PC-3 (cell line): ENCODE data around the gene BLOC1S1. TPM values are rescaled to one million over a fixed set of nuclear protein-coding genes. Genes with fewer than 3 reads are reported as not detected.

Source experiments
- ATAC-seq: fragments of 200-7000 bp; cut with Tn5 transposase; 2 replicates; pipeline ENCODE4 v1.9.1; 2020; ENCODE audit warnings: mild to moderate bottlenecking, moderate library complexity
- BruUV-seq: library from RNA; stranded (reverse); fragments of 400-500 nt; replicated peaks from 2 replicates; lab custom pipeline; 2021; lab: Mats Ljungman, UMichigan
- CTCF ChIA-PET: fragments of 300-600 bp; sonication (Branson Sonifier 250); formaldehyde crosslinking; loops from one replicate; lab custom pipeline; 2022; ENCODE audit warnings: antibody characterized with exemption; lab: Charles Lee
- POLR2A ChIA-PET: fragments of 300-600 bp; sonication (Branson Sonifier 250); formaldehyde crosslinking; loops from one replicate; lab custom pipeline; 2022; ENCODE audit warnings: antibody characterized with exemption; ENCODE audit not compliant: unreplicated experiment; lab: Charles Lee
- DNase-seq: peaks from one replicate; pipeline ENCODE4 v3.0.0-alpha.2; 2015
- H2AFZ ChIP-seq: fragments of 300-600 bp; sonication (generic); 2 replicates; pipeline ENCODE4 v1.6.0; 2016; ENCODE audit warnings: antibody characterized with exemption, low read length
- H3F3A ChIP-seq: fragments of 300-600 bp; sonication (generic); one replicate; pipeline ENCODE4 v1.6.0; 2017; ENCODE audit warnings: antibody characterized with exemption, low read length, control low read depth, mild to moderate bottlenecking; ENCODE audit not compliant: unreplicated experiment
- H3K27ac ChIP-seq: fragments of 300-600 bp; sonication (generic); 2 replicates; pipeline ENCODE4 v1.5.1; 2016; ENCODE audit warnings: mild to moderate bottlenecking, low read length
- H3K27me3 ChIP-seq: fragments of 300-600 bp; sonication (generic); 2 replicates; pipeline ENCODE4 v1.6.1; 2016; ENCODE audit warnings: low read length, mixed read lengths
- H3K36me3 ChIP-seq: fragments of 300-600 bp; sonication (generic); 2 replicates; pipeline ENCODE4 v1.6.1; 2016; ENCODE audit warnings: low read depth, mixed run types, low read length, mixed read lengths
- H3K4me1 ChIP-seq: fragments of 300-600 bp; sonication (generic); 2 replicates; pipeline ENCODE4 v1.5.1; 2016; ENCODE audit warnings: low read length; ENCODE audit not compliant: insufficient read depth
- H3K4me2 ChIP-seq: fragments of 300-600 bp; sonication (generic); 2 replicates; pipeline ENCODE4 v1.6.0; 2016; ENCODE audit warnings: low read length
- H3K4me3 ChIP-seq: fragments of 300-600 bp; sonication (generic); 2 replicates; pipeline ENCODE4 v1.5.1; 2016; ENCODE audit warnings: mild to moderate bottlenecking, low read length, mixed read lengths
- H3K79me2 ChIP-seq: fragments of 300-600 bp; sonication (generic); 2 replicates; pipeline ENCODE4 v1.6.1; 2017; ENCODE audit warnings: low read length, mixed read lengths
- H3K9ac ChIP-seq: fragments of 300-600 bp; sonication (generic); 2 replicates; pipeline ENCODE4 v1.6.0; 2016; ENCODE audit warnings: mild to moderate bottlenecking, low read length
- H3K9me2 ChIP-seq: fragments of 300-600 bp; sonication (generic); replicated peaks from 2 replicates; pipeline ENCODE4 v1.6.1; 2016; ENCODE audit warnings: mixed run types, low read length, mixed read lengths
- H3K9me3 ChIP-seq: fragments of 300-600 bp; sonication (generic); 2 replicates; pipeline ENCODE4 v1.6.1; 2016; ENCODE audit warnings: low read length, mixed read lengths
- H4K20me1 ChIP-seq: fragments of 300-600 bp; sonication (generic); 2 replicates; pipeline ENCODE4 v1.6.1; 2016; ENCODE audit warnings: low read length, mixed read lengths
- EZH2 ChIP-seq: fragments of 300-600 bp; sonication (generic); IDR thresholded peaks from one replicate; pipeline ENCODE4 v1.6.1; 2017; ENCODE audit warnings: antibody characterized with exemption, mild to moderate bottlenecking, low read length; ENCODE audit not compliant: unreplicated experiment
- EZH2phosphoT487 ChIP-seq: fragments of 300-600 bp; sonication (generic); IDR thresholded peaks from 2 replicates; pipeline ENCODE4 v1.6.1; 2018; ENCODE audit warnings: mild to moderate bottlenecking, antibody characterized with exemption, low read length, borderline replicate concordance
- intact Hi-C: fragments of 100-400 bp; cut with micrococcal nuclease; formaldehyde crosslinking; loops from 2 replicates; pipeline ENCODE4 v1.9.0; 2023
- total RNA-seq: library from RNA; depleted of rRNA; stranded (reverse); fragments of >200 nt; gene quantifications from 2 replicates; pipeline ENCODE4 v1.2.3, GENCODE V29; 2014
- TF ChIP-seq, protein P1 (sequence below): fragments of 300-600 bp; sonication (generic); conservative IDR thresholded peaks from 2 replicates; pipeline ENCODE4 v1.5.1; 2017; ENCODE audit warnings: antibody characterized with exemption, low read depth, mild to moderate bottlenecking, low read length

The BLOC1S1 gene
- total RNA-seq, 1 experiment from 2014 or later, result 90.8 TPM

DNA sequence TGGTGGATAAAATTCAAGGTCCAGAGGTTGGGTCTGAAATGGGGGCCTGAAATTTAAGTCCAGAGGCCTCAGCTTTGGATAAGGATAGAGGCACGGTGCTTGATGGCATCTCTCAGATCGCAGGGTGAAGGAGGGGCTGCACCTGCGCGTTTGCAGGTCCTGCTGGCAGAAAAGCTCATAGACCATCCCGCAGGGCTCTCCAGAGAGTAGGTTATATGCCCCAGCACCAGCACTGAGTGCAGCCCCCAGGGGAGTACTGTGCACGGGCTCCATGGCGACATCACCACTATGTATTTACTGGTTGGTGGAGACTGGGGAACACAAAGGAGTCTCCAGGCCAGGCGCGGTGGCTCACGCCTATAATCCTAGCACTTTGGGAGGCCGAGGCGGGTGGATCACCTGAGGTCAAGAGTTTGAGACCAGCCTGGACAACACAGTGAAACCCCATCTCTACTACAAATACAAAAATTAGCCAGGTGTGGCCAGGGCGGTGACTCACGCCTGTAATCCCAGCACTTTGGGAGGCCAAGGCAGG is 17.2 kb downstream of the BLOC1S1 start:
- no peaks in the 10 kb centered on the region for H3K9me3 ChIP-seq
- H4K20me1 ChIP-seq, result no peaks in the 10 kb centered on the region
- DNase-seq (no peak), ATAC-seq (no peak)
- peaks cover 19% of the 10 kb centered on the region for H3K79me2 ChIP-seq
- TF ChIP-seq EZH2phosphoT487, result no peak
- no peak for TF ChIP-seq EZH2
- TF ChIP-seq, protein P1, sequence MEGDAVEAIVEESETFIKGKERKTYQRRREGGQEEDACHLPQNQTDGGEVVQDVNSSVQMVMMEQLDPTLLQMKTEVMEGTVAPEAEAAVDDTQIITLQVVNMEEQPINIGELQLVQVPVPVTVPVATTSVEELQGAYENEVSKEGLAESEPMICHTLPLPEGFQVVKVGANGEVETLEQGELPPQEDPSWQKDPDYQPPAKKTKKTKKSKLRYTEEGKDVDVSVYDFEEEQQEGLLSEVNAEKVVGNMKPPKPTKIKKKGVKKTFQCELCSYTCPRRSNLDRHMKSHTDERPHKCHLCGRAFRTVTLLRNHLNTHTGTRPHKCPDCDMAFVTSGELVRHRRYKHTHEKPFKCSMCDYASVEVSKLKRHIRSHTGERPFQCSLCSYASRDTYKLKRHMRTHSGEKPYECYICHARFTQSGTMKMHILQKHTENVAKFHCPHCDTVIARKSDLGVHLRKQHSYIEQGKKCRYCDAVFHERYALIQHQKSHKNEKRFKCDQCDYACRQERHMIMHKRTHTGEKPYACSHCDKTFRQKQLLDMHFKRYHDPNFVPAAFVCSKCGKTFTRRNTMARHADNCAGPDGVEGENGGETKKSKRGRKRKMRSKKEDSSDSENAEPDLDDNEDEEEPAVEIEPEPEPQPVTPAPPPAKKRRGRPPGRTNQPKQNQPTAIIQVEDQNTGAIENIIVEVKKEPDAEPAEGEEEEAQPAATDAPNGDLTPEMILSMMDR, result no peak
- H3K27me3 ChIP-seq, result no peaks in the 10 kb centered on the region
- no peak overlapping the region for H3K4me2 ChIP-seq
- ChIA-PET POLR2A (no interaction called here), CTCF (no interaction called here)
- no peaks in the 10 kb centered on the region for H3K9me2 ChIP-seq
- intact Hi-C loops, result no loop called here
- BruUV-seq, result no TSS peak
- H3K4me3 ChIP-seq, result no peak overlapping the region
- no peak overlapping the region for H2AFZ ChIP-seq
- no peaks in the 10 kb centered on the region; the same call in 1 of the 2 replicates for H3K36me3 ChIP-seq
- H3K27ac ChIP-seq, result no peak overlapping the region
- H3F3A ChIP-seq, result no peaks in the 10 kb centered on the region
- H3K9ac ChIP-seq, result no peak overlapping the region
- peaks cover 20% of the 10 kb centered on the region for H3K4me1 ChIP-seq

- POLR2A ChIA-PET, result no interaction called here
- BruUV-seq, result no TSS peak
- DNase-seq (no peak), ATAC-seq (no peak)
- Histone ChIP-seq H4K20me1 (no peaks in the 10 kb centered on the region), H3K9me2 (no peaks in the 10 kb centered on the region), H3F3A (no peaks in the 10 kb centered on the region), H3K4me2 (no peak overlapping the region), H3K4me1 (peaks cover 24% of the 10 kb centered on the region), H3K27me3 (no peaks in the 10 kb centered on the region), H3K36me3 (no peaks in the 10 kb centered on the region; the same call in 1 of the 2 replicates), H3K4me3 (no peak overlapping the region), H2AFZ (no peak overlapping the region), H3K79me2 (peaks cover 12% of the 10 kb centered on the region), H3K9me3 (no peaks in the 10 kb centered on the region), H3K9ac (no peak overlapping the region), H3K27ac (no peak overlapping the region)
- intact Hi-C loops, result no loop called here
- no peak for TF ChIP-seq EZH2phosphoT487
- no peak for TF ChIP-seq EZH2
- TF ChIP-seq, protein P1, result no peak
- CTCF ChIA-PET, result no interaction called here
Measured at GRCh38 chr12:55733858-55734257, 18.0 kb downstream of the BLOC1S1 start.

GRCh38 chr12:55734595-55734994 is 18.7 kb downstream of the BLOC1S1 start:
- TF ChIP-seq, protein P1, result no peak
- TF ChIP-seq EZH2 (no peak), EZH2phosphoT487 (no peak)
- H3K79me2 ChIP-seq, result peaks cover 12% of the 10 kb centered on the region
- no peaks in the 10 kb centered on the region; the same call in 1 of the 2 replicates for H3K36me3 ChIP-seq
- H2AFZ ChIP-seq, result no peak overlapping the region
- H3K27ac ChIP-seq, result no peak overlapping the region
- no peak for DNase-seq
- H3K4me3 ChIP-seq, result no peak overlapping the region
- H3K9me2 ChIP-seq, result no peaks in the 10 kb centered on the region
- CTCF ChIA-PET, result no interaction called here
- BruUV-seq, result no TSS peak
- H3F3A ChIP-seq, result no peaks in the 10 kb centered on the region
- no peak overlapping the region for H3K4me2 ChIP-seq
- H3K27me3 ChIP-seq, result no peaks in the 10 kb centered on the region
- peaks cover 24% of the 10 kb centered on the region for H3K4me1 ChIP-seq
- intact Hi-C loops, result no loop called here
- POLR2A ChIA-PET, result no interaction called here
- H3K9ac ChIP-seq, result no peak overlapping the region
- ATAC-seq, result no peak
- no peaks in the 10 kb centered on the region for H3K9me3 ChIP-seq
- no peaks in the 10 kb centered on the region for H4K20me1 ChIP-seq
